DMS153 (cell line): ENCODE measurements around the gene OTOG.

Experiments
- DNase-seq: peaks from one replicate; lab custom pipeline; 2025; lab: John Stamatoyannopoulos, UW

OTOG gene

GRCh38 chr11:17547051-17547577 lies at the start of gene OTOG:
TSS of gene OTOG (plus strand) at chr11:17547259. CDS start at chr11:17547373, 114 bp downstream.
- DNase-seq: peak; percentile 47

- DNase-seq: peak; percentile 89
Observed at GRCh38 chr11:17498058-17498457, 49.0 kb upstream of the OTOG start.

- DNase-seq: peak; percentile 28
Observed at GRCh38 chr11:17498475-17498874, 48.6 kb upstream of the OTOG start.

GRCh38 chr11:17500673-17501072 lies 46.4 kb upstream of the OTOG start:
- DNase-seq: no peak

- no peak for DNase-seq
Observed at GRCh38 chr11:17502630-17503029, 44.4 kb upstream of the OTOG start.

- DNase-seq: peak; percentile 65
Observed at GRCh38 chr11:17504330-17505107, 42.5 kb upstream of the OTOG start.

GRCh38 chr11:17505146-17505545 lies 41.9 kb upstream of the OTOG start:
- no peak for DNase-seq

GRCh38 chr11:17506314-17506713 lies 40.7 kb upstream of the OTOG start:
- DNase-seq: no peak

GRCh38 chr11:17506942-17507341 lies 40.1 kb upstream of the OTOG start:
- no peak for DNase-seq

- DNase-seq: no peak
Observed at GRCh38 chr11:17507773-17508172, 39.3 kb upstream of the OTOG start.

GRCh38 chr11:17508306-17508705 lies 38.8 kb upstream of the OTOG start:
- no peak for DNase-seq

GRCh38 chr11:17508791-17509190 lies 38.3 kb upstream of the OTOG start:
- DNase-seq: no peak

GRCh38 chr11:17510507-17511206 lies 36.4 kb upstream of the OTOG start:
- DNase-seq: no peak

GRCh38 chr11:17511571-17511970 lies 35.5 kb upstream of the OTOG start:
- no peak for DNase-seq

GRCh38 chr11:17512101-17512500 lies 35.0 kb upstream of the OTOG start:
- no peak for DNase-seq

GRCh38 chr11:17513853-17514252 lies 33.2 kb upstream of the OTOG start:
- DNase-seq: no peak

- no peak for DNase-seq
Observed at GRCh38 chr11:17514476-17514875, 32.6 kb upstream of the OTOG start.

GRCh38 chr11:17515443-17516176 lies 31.4 kb upstream of the OTOG start:
- no peak for DNase-seq

- no peak for DNase-seq
Observed at GRCh38 chr11:17516551-17517150, 30.4 kb upstream of the OTOG start.

GRCh38 chr11:17517186-17517585 lies 29.9 kb upstream of the OTOG start:
- DNase-seq: no peak

GRCh38 chr11:17518366-17518765 lies 28.7 kb upstream of the OTOG start:
- DNase-seq: no peak
